Activated T-cell treated with anti-CD3 and anti-CD28 coated beads for 48 hours (primary cell): Measurements from ENCODE around the gene NR5A2.

Experiments
- DNase-seq: peaks from one replicate; pipeline ENCODE4 v3.0.0-alpha.2; 2020; ENCODE audit warnings: low read depth

The NR5A2 gene

GRCh38 chr1:200073286-200073637, 45.8 kb downstream of the NR5A2 start:
- no peak for DNase-seq

- DNase-seq = no peak
Observed at GRCh38 chr1:200075522-200075921, 48.0 kb downstream of the NR5A2 start.

- DNase-seq = no peak
Observed at GRCh38 chr1:200075938-200076546, 48.5 kb downstream of the NR5A2 start.

- DNase-seq = no peak
Observed at GRCh38 chr1:200079232-200079940, 51.9 kb downstream of the NR5A2 start.

GRCh38 chr1:200081151-200081968, 53.9 kb downstream of the NR5A2 start:
- DNase-seq = no peak

GRCh38 chr1:200081969-200082245, 54.4 kb downstream of the NR5A2 start:
- DNase-seq = no peak

GRCh38 chr1:200082329-200082728, 54.8 kb downstream of the NR5A2 start:
- no peak for DNase-seq

GRCh38 chr1:200090252-200091159, 63.0 kb downstream of the NR5A2 start:
- no peak for DNase-seq

GRCh38 chr1:200095057-200095577, 67.6 kb downstream of the NR5A2 start:
- no peak for DNase-seq

GRCh38 chr1:200096774-200097173, 69.3 kb downstream of the NR5A2 start:
- no peak for DNase-seq

- DNase-seq = no peak
Observed at GRCh38 chr1:200099040-200099439, 71.5 kb downstream of the NR5A2 start.

- no peak for DNase-seq
Observed at GRCh38 chr1:200103966-200104583, 76.6 kb downstream of the NR5A2 start.

- DNase-seq = no peak
Observed at GRCh38 chr1:200107004-200107470, 79.5 kb downstream of the NR5A2 start.

- DNase-seq = no peak
Observed at GRCh38 chr1:200108659-200109058, 81.1 kb downstream of the NR5A2 start.

GRCh38 chr1:200112290-200112689, 84.8 kb downstream of the NR5A2 start:
- DNase-seq = no peak

- DNase-seq = no peak
Observed at GRCh38 chr1:200115532-200115931, 88.0 kb downstream of the NR5A2 start.

GRCh38 chr1:200116324-200116723, 88.8 kb downstream of the NR5A2 start:
- DNase-seq = no peak

GRCh38 chr1:200118779-200119505, 91.4 kb downstream of the NR5A2 start:
- no peak for DNase-seq

- no peak for DNase-seq
Observed at GRCh38 chr1:200121421-200121820, 93.9 kb downstream of the NR5A2 start.

- no peak for DNase-seq
Observed at GRCh38 chr1:200124309-200124708, 96.8 kb downstream of the NR5A2 start.

- DNase-seq = no peak
Observed at GRCh38 chr1:200128081-200128480, 100.6 kb downstream of the NR5A2 start.
